LNCaP clone FGC (cell line): ENCODE results near the gene CRMP1.
A peak's percentile ranks its signal among the peaks of the same experiment; 100 is the strongest.

Experiments
- DNase-seq: peaks from one replicate; pipeline ENCODE4 v3.0.0-alpha.2; 2011; ENCODE audit warnings: low read depth
- H3K4me3 ChIP-seq: 2 replicates; pipeline ENCODE4 v1.5.1; 2011; ENCODE audit warnings: mild to moderate bottlenecking, low read depth, low read length, control low read depth
- CTCF ChIP-seq: IDR thresholded peaks from 2 replicates; pipeline ENCODE4 v1.5.1; 2012; ENCODE audit warnings: mild to moderate bottlenecking; ENCODE audit not compliant: control insufficient read depth, insufficient read depth; ENCODE audit errors: extremely low read depth

The CRMP1 gene

DNA sequence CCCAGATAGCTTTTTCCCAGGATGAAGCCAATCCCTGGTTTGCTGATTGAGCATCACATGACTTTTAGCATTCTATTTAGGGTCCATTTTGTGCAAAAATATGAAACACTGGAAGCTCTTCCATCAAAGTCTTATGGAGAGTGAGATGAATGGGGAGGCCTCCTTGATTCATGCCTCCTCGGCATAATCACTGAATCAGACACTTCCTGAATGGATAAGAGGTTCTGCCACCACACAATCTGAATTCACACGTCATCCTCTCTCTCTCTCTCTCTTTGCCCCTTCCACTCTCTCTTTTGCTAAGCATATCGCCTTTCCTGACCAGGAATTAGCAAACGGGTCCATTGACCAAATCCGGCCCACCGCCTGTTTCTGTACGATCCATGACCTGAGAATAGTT lies 68.7 kb downstream of the CRMP1 start:
- TF ChIP-seq CTCF = no peak
- no peak for DNase-seq
- no peak overlapping the region for H3K4me3 ChIP-seq

GRCh38 chr4:5823542-5824211 lies 69.2 kb downstream of the CRMP1 start:
- H3K4me3 ChIP-seq = no peak overlapping the region
- TF ChIP-seq CTCF = no peak
- DNase-seq = no peak

GRCh38 chr4:5822619-5823018 lies 70.3 kb downstream of the CRMP1 start:
- H3K4me3 ChIP-seq = no peak overlapping the region
- DNase-seq = no peak
- no peak for TF ChIP-seq CTCF

DNA sequence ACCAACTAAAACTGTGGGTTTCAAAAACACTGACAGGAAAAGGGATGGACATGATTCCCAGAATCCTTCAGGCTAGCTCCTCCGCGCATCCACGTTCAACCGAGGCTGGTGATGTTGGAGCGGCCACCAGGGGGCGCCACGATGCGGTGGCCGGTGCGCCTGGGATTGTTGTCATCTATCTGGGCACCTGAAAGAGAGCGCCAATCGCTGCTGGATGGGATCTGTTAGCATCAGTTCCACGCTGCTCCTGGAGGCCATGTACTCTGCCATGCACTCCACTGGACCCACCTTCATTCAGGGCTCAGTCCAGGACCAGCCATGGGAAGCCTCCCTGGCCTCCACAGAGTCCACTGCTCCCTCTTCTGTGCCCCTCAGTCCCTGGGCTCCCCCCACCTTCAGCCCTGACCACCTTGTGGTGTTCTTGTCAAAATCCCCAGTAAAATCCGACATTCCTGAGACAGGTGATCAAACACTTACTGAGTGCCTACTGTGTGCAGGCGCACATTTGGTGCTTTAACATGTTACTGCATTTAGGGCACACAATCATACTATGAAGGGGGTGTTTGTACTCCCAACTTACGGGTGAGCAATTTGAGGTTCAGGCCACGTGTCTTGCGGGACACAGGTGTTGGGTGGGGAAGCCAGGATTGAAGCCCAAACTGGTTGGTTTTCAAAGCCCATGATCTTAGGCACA lies 71.1 kb downstream of the CRMP1 start:
- TF ChIP-seq CTCF = peak; percentile 55
- no peak for DNase-seq

DNA sequence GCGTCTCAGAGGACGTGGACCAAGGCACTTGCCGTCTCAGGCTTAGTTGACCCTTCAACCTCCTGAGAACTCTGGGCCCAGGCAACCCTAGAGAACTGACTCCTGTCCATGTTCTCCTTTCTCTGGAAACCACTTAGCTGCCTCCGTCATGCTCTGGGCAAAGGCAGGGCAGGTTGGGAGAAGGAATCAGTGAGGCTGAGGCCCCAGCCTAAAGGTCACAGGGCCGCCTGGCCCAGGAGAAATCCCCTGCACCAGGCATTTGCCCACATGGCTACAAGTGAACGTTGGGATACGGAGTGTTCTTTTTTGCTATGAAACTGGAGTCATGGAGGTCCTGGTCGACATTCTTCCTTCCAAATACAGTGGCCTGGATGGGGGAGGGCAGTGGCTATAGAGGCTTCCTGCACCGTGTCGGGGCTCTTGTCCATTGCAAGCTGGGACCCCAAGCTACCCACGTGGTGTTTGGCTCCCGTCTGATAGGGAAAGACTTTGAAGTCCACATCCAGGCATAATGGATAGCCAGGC lies 76.0 kb downstream of the CRMP1 start:
- DNase-seq = no peak
- H3K4me3 ChIP-seq = no peak overlapping the region
- TF ChIP-seq CTCF = no peak

More for the DNA sequence above, 71.1 kb downstream of the CRMP1 start:
- H3K4me3 ChIP-seq = no peak overlapping the region

GRCh38 chr4:5816101-5816500 lies 76.8 kb downstream of the CRMP1 start:
- H3K4me3 ChIP-seq = no peak overlapping the region
- no peak for DNase-seq
- no peak for TF ChIP-seq CTCF
